ENCODE results near the gene PSD2. TPM values are rescaled to one million over a fixed set of nuclear protein-coding genes. Genes with fewer than 3 reads are reported as not detected.

Gene PSD2
- total RNA-seq, 1 donor from 2014 or later, result 0.53 TPM

- no peak for DNase-seq (ENCODE audit: low spot score)
- intact Hi-C loops (cut with DNase I), result no loop called here
- ATAC-seq, result no peak
Measured at GRCh38 chr5:139762615-139763170, 32.9 kb upstream of the PSD2 start.

DNA sequence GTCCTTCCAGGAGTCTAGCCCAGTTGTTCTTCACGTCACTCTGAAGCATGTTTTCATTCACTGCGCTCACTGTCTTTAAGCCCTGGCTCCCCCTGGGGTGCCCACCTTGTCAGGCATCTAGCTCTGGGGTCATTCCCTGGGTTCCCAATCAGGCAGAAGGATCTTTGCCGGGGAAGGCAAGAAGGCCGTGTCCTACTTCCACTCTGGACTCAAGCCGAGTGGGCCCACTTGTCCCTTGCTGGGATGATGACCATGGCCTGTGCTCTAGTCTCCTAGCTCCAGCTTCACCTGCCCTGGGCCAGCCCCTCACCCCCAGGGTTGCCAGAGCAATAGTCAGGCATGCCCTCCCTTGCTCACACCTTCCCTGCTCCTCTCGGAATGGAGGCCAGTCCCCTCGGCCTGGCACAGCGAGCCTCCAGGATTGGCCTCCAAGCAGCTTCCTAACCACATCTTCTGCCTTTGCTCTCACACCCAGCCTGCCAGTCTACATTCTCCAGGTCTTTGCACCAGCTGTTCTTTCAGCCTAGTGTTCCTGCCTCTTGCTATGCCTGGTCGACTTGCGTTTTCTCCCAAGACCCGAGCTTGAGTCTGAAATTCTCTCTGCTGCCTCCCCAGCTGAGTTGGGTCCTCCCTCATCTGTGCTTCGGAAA is 32.2 kb upstream of the PSD2 start:
- intact Hi-C loops (cut with DNase I), result no loop called here

GRCh38 chr5:139763930-139764791 is 31.4 kb upstream of the PSD2 start:
- ATAC-seq (no peak), DNase-seq (ENCODE audit: low spot score) (no peak)
- intact Hi-C loops (cut with DNase I), result no loop called here

More for the DNA sequence above, 32.2 kb upstream of the PSD2 start:
- ATAC-seq (no peak), DNase-seq (ENCODE audit: low spot score) (no peak)

- no peak for DNase-seq (ENCODE audit: low spot score)
- intact Hi-C loops (cut with DNase I), result loop anchor here (5.0 kb wide), 1 partner anchor 63 kb away; no protein-coding TSS in a partner anchor
- no peak for ATAC-seq
Measured at GRCh38 chr5:139764886-139765408, 30.7 kb upstream of the PSD2 start.

GRCh38 chr5:139765409-139766217 is 30.0 kb upstream of the PSD2 start:
- DNase-seq (ENCODE audit: low spot score), result peak; percentile 91
- peak; percentile 91 for ATAC-seq
- intact Hi-C loops (cut with DNase I), result loop anchor here (2.0 to 5.0 kb wide), 2 partner anchors 63 to 133 kb away; no protein-coding TSS in a partner anchor

DNA sequence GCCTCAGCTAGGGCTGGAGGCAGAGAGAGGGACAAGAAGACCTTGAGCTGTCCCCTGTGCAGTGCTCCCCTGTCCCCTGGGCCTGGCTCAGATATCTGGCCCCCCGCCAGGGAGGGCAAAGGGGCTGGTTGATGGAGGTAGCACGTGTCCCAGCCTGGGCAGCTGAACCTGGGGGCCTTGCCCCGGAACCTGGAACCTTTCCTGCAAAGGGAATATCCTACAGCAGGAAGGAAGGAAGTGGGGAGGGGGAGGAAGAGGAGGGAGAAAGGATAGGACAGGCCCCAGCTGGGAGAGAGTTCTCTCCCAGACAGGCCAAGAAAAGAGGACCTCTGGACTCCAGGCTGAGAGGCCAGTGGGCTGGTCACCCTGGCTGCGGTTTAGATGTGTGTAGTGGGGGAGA is 27.6 kb upstream of the PSD2 start:
- DNase-seq (ENCODE audit: low spot score) (no peak), ATAC-seq (no peak)
- intact Hi-C loops (cut with DNase I), result loop anchor here (2.0 to 5.0 kb wide), 2 partner anchors 66 to 135 kb away; no protein-coding TSS in a partner anchor

GRCh38 chr5:139768807-139769465 is 26.7 kb upstream of the PSD2 start:
- DNase-seq (ENCODE audit: low spot score) (no peak), ATAC-seq (no peak)
- intact Hi-C loops (cut with DNase I), result loop anchor here (5.0 kb wide), 1 partner anchor 67 kb away; no protein-coding TSS in a partner anchor

GRCh38 chr5:139769477-139769876 is 26.1 kb upstream of the PSD2 start:
- DNase-seq (ENCODE audit: low spot score) (no peak), ATAC-seq (no peak)
- intact Hi-C loops (cut with DNase I), result loop anchor here (5.0 kb wide), 1 partner anchor 67 kb away; no protein-coding TSS in a partner anchor

GRCh38 chr5:139770722-139771121 is 24.9 kb upstream of the PSD2 start:
- ATAC-seq, result no peak
- no peak for DNase-seq (ENCODE audit: low spot score)
- intact Hi-C loops (cut with DNase I), result no loop called here

- DNase-seq (ENCODE audit: low spot score), result no peak
- ATAC-seq, result no peak
- intact Hi-C loops (cut with DNase I), result no loop called here
Measured at GRCh38 chr5:139772089-139772791, 23.4 kb upstream of the PSD2 start.

GRCh38 chr5:139772927-139773690 is 22.5 kb upstream of the PSD2 start:
- intact Hi-C loops (cut with DNase I), result no loop called here
- ATAC-seq (no peak), DNase-seq (ENCODE audit: low spot score) (no peak)

- DNase-seq (ENCODE audit: low spot score) (peak; percentile 84), ATAC-seq (peak; percentile 87)
- intact Hi-C loops (cut with DNase I), result no loop called here
Measured at GRCh38 chr5:139774980-139775661, 20.5 kb upstream of the PSD2 start.

- intact Hi-C loops (cut with DNase I), result no loop called here
- ATAC-seq, result no peak
- no peak for DNase-seq (ENCODE audit: low spot score)
Measured at GRCh38 chr5:139775872-139776271, 19.7 kb upstream of the PSD2 start.

DNA sequence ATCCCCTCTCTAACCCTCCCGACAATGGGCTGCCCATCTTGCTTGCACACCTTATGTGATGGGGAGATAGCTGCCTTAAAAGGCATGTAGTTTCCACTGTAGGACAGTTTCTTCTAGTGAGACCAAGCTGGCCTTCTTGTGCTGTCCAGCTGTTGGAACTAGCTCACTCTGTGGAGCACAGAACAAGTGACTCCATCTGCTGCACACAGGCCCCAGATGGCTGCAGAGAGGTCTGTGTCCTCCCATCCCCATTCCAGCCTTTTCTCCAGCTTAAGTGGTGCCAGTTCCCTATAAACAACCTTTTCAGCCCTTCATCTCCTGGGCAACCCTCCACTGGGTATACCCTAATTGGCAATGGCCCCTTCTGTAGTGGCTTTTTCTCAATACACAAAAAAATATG is 18.7 kb upstream of the PSD2 start:
- intact Hi-C loops (cut with DNase I), result no loop called here
- no peak for ATAC-seq
- DNase-seq (ENCODE audit: low spot score), result no peak

- no peak for ATAC-seq
- intact Hi-C loops (cut with DNase I), result no loop called here
- no peak for DNase-seq (ENCODE audit: low spot score)
Measured at GRCh38 chr5:139783436-139783965, 12.1 kb upstream of the PSD2 start.

DNA sequence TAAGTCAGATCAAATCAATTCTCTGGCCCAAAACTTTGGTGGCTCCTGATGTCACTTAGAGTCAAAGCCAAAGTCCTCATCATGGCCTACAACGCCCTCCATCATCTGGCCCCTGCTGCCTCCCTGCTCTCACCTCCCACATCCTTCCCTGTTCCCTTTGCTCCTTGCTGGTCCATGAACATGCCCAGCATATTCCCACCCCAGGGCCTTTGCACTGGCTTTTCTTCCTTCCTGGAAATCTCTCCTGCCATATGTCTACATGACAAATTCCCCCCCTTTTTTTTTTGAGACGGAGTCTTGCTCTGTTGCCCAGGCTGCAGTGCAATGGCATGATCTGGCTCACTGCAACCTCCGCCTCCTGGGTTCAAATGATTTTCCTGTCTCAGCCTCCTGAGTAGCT is 11.1 kb upstream of the PSD2 start:
- intact Hi-C loops (cut with DNase I), result no loop called here
- DNase-seq (ENCODE audit: low spot score), result no peak
- no peak for ATAC-seq

Measured in sciatic nerve (tissue), 2 donors.